ENCODE data around the gene LRRC19. TPM values are rescaled to one million over a fixed set of nuclear protein-coding genes. Genes with fewer than 3 reads are reported as not detected.

LRRC19 gene
- polyA plus RNA-seq, 4 donors = 12.5 to 18.6 (median 15.1) TPM

- peak; percentile 95 to 99 (median 96) for DNase-seq (ENCODE audit: low read depth in 4 of 4, low spot score in 2 of 4)
These were observed 49.3 kb downstream of the LRRC19 start, which contains the start of gene IFT74 for GRCh38 chr9:26955921-26956859. IFT74 (plus strand) TSS chr9:26956412; CDS start chr9:26961968, 5,556 bp downstream.

GRCh38 chr9:26955222-26955903, 50.1 kb downstream of the LRRC19 start:
- peak in 2 of 4 donors; percentile 2 to 4 for DNase-seq (ENCODE audit: low read depth in 4 of 4, low spot score in 2 of 4)

GRCh38 chr9:26954050-26954508, 51.4 kb downstream of the LRRC19 start:
- DNase-seq (ENCODE audit: low read depth in 4 of 4, low spot score in 2 of 4) = no peak

GRCh38 chr9:26951794-26952193, 53.7 kb downstream of the LRRC19 start:
- no peak for DNase-seq (ENCODE audit: low read depth in 4 of 4, low spot score in 2 of 4)

- no peak for DNase-seq (ENCODE audit: low read depth in 4 of 4, low spot score in 2 of 4)
These were observed 55.0 kb downstream of the LRRC19 start for GRCh38 chr9:26950521-26950920.

- no peak for DNase-seq (ENCODE audit: low read depth in 4 of 4, low spot score in 2 of 4)
These were observed 55.8 kb downstream of the LRRC19 start for GRCh38 chr9:26949637-26950069.

- DNase-seq (ENCODE audit: low read depth in 4 of 4, low spot score in 2 of 4) = peak in 2 of 4 donors; percentile 3 to 4
These were observed 57.7 kb downstream of the LRRC19 start for GRCh38 chr9:26947736-26948135.

GRCh38 chr9:26946753-26947727, 58.4 kb downstream of the LRRC19 start, which contains the start of gene PLAA:
PLAA (minus strand) TSS chr9:26947242; CDS start chr9:26947045, 197 bp downstream.
- peak; percentile 86 to 95 (median 88) for DNase-seq (ENCODE audit: low read depth in 4 of 4, low spot score in 2 of 4)

GRCh38 chr9:26945591-26945990, 59.9 kb downstream of the LRRC19 start:
- no peak for DNase-seq (ENCODE audit: low read depth in 4 of 4, low spot score in 2 of 4)

Other genes starting within 250 kb of the LRRC19 start
- 10 to 100 TPM; 40.8 to 45.4 (median 42.4) TPM for gene CAAP1, start 112.9 kb downstream of the LRRC19 start, polyA plus RNA-seq (ENCODE audit: insufficient read length in 4 of 4)
- 10 to 100 TPM; 35.3 to 54.0 (median 42.1) TPM for gene PLAA, start 58.4 kb downstream of the LRRC19 start, polyA plus RNA-seq (ENCODE audit: insufficient read length in 4 of 4)
- 10 to 100 TPM; 38.4 to 48.6 (median 42.3) TPM for gene IFT74, start 49.3 kb downstream of the LRRC19 start, polyA plus RNA-seq (ENCODE audit: insufficient read length in 4 of 4)
- gene TEK, start 103.6 kb upstream of the LRRC19 start, polyA plus RNA-seq (ENCODE audit: insufficient read length in 4 of 4) = 10 to 100 TPM; 30.9 to 53.4 (median 39.2) TPM

Data from left renal cortex interstitium (tissue), 4 donors.